Stimulated activated naive B cell treated with anti-CD40 and anti-IgM and Interleukin-4, amounts not matched to agents 10 μg/mL and 1 μg/mL and 100 μg/mL, for 72 hours (primary cell): ENCODE results near the gene RASGRF2.

Experiments used
- ATAC-seq, 2 donors: fragments of 150-1000 bp; cut with Tn5 transposase; replicated peaks; 2 replicates each; pipeline ENCODE4 v1.10.0; 2021; ENCODE audit warnings: moderate library complexity in 1 of 2
- DNase-seq: peaks from one replicate; pipeline ENCODE4 v3.0.0; 2021
- H3K27ac Mint-ChIP-seq: one replicate; pipeline ENCODE4 v1.8.0; 2022; ENCODE audit warnings: mild to moderate bottlenecking, mixed read lengths
- H3K27me3 Mint-ChIP-seq, 2 donors: one replicate each; pipeline ENCODE4 v1.8.0; 2022; ENCODE audit warnings: mixed read lengths in 2 of 2
- H3K36me3 Mint-ChIP-seq, 2 donors: one replicate each; pipeline ENCODE4 v1.8.0; 2022; ENCODE audit warnings: mixed read lengths in 2 of 2, mild to moderate bottlenecking in 1 of 2
- H3K4me1 Mint-ChIP-seq, 2 donors: one replicate each; pipeline ENCODE4 v1.8.0; 2022; ENCODE audit warnings: mixed read lengths in 2 of 2, mild to moderate bottlenecking in 1 of 2
- H3K4me3 Mint-ChIP-seq, 2 donors: one replicate each; pipeline ENCODE4 v1.8.0; 2022; ENCODE audit warnings: mild to moderate bottlenecking in 2 of 2, mixed read lengths in 2 of 2, moderate library complexity in 1 of 2
- H3K9me3 Mint-ChIP-seq, 2 donors: one replicate each; pipeline ENCODE4 v1.8.0; 2022; ENCODE audit warnings: mixed read lengths in 2 of 2, mild to moderate bottlenecking in 1 of 2

Gene RASGRF2

DNA sequence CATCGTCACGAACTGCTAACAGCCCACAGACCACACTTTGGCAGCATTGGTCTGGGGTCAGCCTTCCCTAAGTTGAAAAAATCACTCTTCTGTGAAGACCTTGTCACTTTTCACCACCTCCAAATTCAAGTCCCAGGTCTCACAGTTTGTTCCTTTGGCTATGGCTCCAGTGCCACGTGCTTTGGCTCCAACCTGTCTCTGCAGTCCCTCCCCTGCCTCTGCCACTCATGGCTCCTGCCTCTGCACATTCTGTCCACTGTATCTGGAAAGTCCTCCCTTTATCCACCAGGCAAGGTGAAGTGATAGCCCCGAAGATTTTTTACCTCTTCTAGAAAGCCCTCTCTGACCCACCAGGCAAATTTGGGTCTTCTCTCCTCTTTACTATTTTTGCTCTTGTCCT lies 278.3 kb downstream of the RASGRF2 start:
- Mint-ChIP-seq H3K27me3 (peaks cover 0 to under 1% of the 10 kb centered on the region in 2 donors), H3K9me3 (peaks cover 3 to 6% of the 10 kb centered on the region in 2 donors), H3K4me3 (no peak overlapping the region), H3K36me3 (peaks cover 1 to 19% of the 10 kb centered on the region in 2 donors), H3K4me1 (peaks cover 7 to 9% of the 10 kb centered on the region in 2 donors), H3K27ac (no peak overlapping the region)
- ATAC-seq (no peak), DNase-seq (no peak)

DNA sequence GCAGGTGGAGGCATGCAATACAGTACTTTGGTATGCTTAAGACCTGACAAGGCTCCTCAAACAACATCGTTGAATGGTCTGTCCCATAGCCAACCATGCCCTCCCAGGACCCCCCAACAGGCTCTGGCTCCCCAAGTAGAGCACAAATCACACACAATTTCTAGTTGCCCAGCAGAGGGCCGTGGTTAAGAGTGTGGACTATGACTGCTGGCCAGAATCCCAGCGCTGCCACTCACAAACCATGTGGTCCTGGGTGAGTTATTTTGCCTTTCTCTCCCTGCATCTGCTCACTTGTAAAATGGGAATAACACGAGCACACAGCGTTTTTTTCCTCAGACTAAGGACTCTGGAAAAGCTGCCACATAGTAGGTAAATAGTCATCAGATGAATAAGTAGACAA lies 279.4 kb downstream of the RASGRF2 start:
- Mint-ChIP-seq H3K36me3 (peaks cover 1 to 19% of the 10 kb centered on the region in 2 donors), H3K27me3 (no peaks in the 10 kb centered on the region), H3K9me3 (peaks cover 3 to 6% of the 10 kb centered on the region in 2 donors), H3K27ac (no peak overlapping the region), H3K4me1 (peaks cover 6 to 9% of the 10 kb centered on the region in 2 donors), H3K4me3 (no peak overlapping the region)
- ATAC-seq (no peak), DNase-seq (no peak)

DNA sequence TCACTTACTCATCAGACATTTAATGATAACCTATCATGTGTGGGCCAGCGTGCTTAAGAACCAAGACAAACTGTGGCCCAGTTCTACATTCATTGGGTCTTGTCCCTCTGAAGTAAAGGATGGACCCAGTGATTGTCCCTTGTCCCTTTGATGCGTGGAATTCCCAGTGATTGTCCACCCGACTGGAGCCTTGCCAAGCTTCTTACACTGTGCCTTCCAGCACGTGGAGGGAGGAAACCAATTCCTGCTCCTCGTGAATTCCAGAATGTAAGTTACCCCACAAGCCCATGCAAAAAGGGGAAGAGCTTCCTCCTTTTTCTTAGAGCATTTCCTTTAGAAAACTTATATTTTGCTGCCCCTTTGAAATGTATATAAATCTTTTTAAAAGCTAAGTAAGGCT lies 280.8 kb downstream of the RASGRF2 start:
- peaks cover 3 to 15% of the 10 kb centered on the region in 2 donors for H3K36me3 Mint-ChIP-seq
- H3K4me1 Mint-ChIP-seq, result peaks cover 6 to 9% of the 10 kb centered on the region in 2 donors
- H3K9me3 Mint-ChIP-seq, result peaks cover 3 to 6% of the 10 kb centered on the region in 2 donors
- no peak for DNase-seq
- H3K4me3 Mint-ChIP-seq, result no peak overlapping the region
- H3K27ac Mint-ChIP-seq, result no peak overlapping the region
- no peaks in the 10 kb centered on the region for H3K27me3 Mint-ChIP-seq
- ATAC-seq, result no peak

DNA sequence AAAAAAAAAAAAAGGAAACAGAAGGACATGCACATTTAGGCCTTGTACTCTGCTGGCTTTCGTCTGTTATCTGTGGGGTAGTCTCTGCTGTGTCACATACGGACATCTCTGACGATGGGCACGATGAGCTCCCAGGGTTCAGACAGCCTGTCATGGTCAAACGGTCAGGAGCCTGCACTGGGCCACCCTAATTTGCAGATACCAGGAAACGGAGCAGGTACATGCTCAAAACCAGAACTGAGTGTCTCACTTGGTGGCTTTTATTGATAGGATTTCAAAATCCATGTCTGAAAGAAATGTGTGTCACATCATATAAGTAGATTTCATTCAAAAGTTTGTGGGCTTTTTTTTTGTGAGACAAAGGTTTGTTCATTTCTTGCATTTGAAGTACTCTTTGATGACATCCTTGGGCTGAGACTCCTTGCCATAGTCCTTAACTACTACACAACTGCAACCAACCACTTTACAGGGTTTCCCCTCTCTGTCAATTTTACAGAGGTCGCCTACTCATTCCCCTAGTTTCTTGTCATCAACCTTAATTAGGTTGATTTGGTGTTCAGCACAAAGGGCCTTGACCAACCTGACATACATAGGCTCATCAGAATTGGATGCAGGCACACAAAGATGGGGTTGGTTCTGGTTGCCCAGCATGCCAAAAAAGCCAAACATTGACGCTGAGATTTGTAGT lies 281.9 kb downstream of the RASGRF2 start:
- Mint-ChIP-seq H3K4me3 (no peak overlapping the region), H3K36me3 (peaks cover 4 to 15% of the 10 kb centered on the region in 2 donors), H3K4me1 (peaks cover 6 to 9% of the 10 kb centered on the region in 2 donors), H3K27me3 (no peaks in the 10 kb centered on the region), H3K9me3 (peaks cover 2 to 3% of the 10 kb centered on the region in 2 donors), H3K27ac (peak overlapping the region; percentile 62)
- peak in 1 of 2 donors; percentile 63 for ATAC-seq
- no peak for DNase-seq

DNA sequence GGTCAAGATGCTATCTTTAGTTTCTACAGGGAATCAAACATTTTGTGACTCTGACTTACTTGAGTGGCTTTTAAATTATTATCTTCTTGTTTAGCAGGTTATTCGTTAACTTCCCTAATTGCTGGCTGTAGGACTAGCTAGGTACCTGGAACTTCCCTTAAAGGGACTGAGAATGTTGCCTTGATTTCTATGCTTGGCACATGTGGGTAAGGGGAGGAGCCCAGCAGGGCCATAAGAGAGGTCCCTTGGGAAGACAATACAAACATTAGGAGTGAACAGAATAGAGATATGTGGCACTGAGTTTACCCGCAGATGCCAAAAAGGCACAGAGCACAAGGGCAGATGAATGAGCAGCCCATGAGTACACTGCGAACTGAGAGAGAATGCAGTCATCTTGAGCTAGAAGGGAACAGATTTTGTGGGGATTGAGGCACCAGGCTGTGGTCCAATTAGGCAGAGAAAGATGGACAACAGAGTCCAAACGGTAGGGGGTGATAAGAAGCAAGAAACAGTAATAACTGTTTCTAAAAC lies 282.8 kb downstream of the RASGRF2 start:
- H3K27me3 Mint-ChIP-seq, result no peaks in the 10 kb centered on the region
- no peak overlapping the region for H3K4me3 Mint-ChIP-seq
- peak overlapping the region; percentile 11 for H3K27ac Mint-ChIP-seq
- H3K9me3 Mint-ChIP-seq, result peaks cover 2 to 3% of the 10 kb centered on the region in 2 donors
- peaks cover 4 to 15% of the 10 kb centered on the region in 2 donors for H3K36me3 Mint-ChIP-seq
- peaks cover 6 to 9% of the 10 kb centered on the region in 2 donors for H3K4me1 Mint-ChIP-seq
- ATAC-seq (peak in 1 of 2 donors; percentile 45), DNase-seq (no peak)

DNA sequence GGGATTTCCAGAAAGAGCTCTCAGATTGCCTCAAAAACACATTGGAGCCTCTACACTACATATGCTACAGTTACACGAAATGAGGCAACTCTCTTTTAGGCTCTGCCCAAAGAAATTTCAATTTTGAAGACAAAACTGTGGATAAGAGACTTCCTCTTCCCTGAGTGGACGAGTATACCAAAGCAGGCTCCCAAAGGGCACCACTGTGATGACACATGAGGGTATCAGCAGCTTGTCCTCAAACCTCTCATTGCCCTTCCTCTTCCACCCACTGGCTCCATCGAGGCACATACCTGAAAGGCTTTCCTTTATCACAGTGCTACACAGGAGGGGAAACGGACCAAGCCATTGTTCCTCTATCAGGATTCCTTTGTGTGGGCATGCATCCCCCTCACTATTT lies 284.3 kb downstream of the RASGRF2 start:
- Mint-ChIP-seq H3K27me3 (no peaks in the 10 kb centered on the region), H3K36me3 (peaks cover 4 to 12% of the 10 kb centered on the region in 2 donors), H3K4me3 (no peak overlapping the region), H3K4me1 (peaks cover 6 to 9% of the 10 kb centered on the region in 2 donors), H3K27ac (no peak overlapping the region), H3K9me3 (no peaks in the 10 kb centered on the region)
- DNase-seq (no peak), ATAC-seq (no peak)

DNA sequence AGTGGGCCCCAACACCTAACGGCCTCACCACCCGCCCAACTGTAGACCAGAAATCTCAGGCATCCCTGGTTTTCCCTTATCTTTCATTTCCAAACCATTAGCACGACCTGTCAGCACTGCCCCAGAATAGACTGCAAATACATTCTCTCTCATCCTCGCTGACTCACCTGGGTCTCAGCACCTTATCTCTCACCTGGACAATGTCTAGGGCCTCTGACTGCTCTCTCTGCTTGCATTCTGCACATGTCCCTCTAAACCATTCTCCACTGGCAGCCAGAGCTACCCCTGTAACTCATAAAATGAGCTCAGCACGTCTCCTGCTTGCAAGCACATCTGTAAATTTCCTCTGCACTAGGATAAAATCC lies 285.7 kb downstream of the RASGRF2 start:
- Mint-ChIP-seq H3K9me3 (peaks cover 5 to 6% of the 10 kb centered on the region in 2 donors), H3K36me3 (peaks cover 14 to 21% of the 10 kb centered on the region in 2 donors), H3K4me3 (no peak overlapping the region), H3K4me1 (peaks cover 6 to 9% of the 10 kb centered on the region in 2 donors), H3K27me3 (no peaks in the 10 kb centered on the region), H3K27ac (no peak overlapping the region)
- DNase-seq, result no peak
- ATAC-seq, result no peak

DNA sequence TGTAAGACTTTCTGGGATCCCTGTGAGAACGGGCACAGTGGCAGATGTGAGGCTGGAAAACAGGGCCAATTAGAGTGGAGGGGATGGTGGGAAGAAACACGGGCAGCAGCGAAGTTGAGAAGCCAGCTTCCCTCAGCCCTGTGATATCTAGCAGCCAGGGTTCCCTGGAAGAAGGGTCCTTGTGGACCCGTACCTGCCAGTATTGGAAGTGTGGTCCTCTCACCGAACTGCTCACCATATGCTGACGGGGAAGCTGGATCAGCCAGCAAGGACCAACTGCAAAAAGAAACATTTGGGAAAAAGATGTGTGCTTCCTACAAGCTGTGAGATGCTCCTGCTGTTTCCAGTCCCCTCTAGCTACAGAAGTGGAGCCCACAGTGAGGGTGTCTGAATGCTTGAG lies 286.5 kb downstream of the RASGRF2 start:
- DNase-seq, result no peak
- Mint-ChIP-seq H3K36me3 (peaks cover 13 to 24% of the 10 kb centered on the region in 2 donors), H3K4me1 (peaks cover 6 to 9% of the 10 kb centered on the region in 2 donors), H3K27ac (no peak overlapping the region), H3K4me3 (no peak overlapping the region), H3K9me3 (peaks cover 5 to 6% of the 10 kb centered on the region in 2 donors), H3K27me3 (no peaks in the 10 kb centered on the region)
- ATAC-seq, result no peak

DNA sequence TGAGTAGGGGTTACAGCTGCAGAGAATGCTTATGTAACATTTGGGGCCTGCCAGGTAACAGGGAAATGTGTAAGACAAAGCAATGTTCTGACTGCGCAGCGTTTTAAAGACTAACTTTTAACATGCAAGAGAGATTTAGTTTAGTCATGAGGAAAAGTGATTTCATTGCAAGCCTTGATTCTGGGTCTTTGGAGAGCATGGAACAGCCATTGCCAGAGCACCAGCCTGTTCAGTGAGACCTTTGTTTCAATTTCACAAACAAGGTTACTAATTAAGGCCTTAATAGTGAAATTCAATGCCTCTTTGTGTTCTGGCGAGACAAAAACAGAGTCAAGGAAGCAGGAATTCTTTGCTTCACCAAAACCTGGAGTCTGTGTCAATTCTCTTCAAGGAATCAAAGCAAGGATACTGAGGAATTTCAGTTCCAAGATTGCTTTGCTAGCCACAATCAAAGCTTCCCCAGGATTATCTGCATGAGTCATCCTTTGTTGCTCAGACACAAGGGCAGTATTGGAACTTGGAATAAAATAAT lies 287.3 kb downstream of the RASGRF2 start:
- no peak overlapping the region for H3K27ac Mint-ChIP-seq
- peaks cover 5 to 6% of the 10 kb centered on the region in 2 donors for H3K9me3 Mint-ChIP-seq
- H3K4me1 Mint-ChIP-seq, result peaks cover 4 to 6% of the 10 kb centered on the region in 2 donors
- peaks cover 13 to 27% of the 10 kb centered on the region in 2 donors for H3K36me3 Mint-ChIP-seq
- ATAC-seq (no peak), DNase-seq (no peak)
- H3K4me3 Mint-ChIP-seq, result no peak overlapping the region
- no peaks in the 10 kb centered on the region for H3K27me3 Mint-ChIP-seq

DNA sequence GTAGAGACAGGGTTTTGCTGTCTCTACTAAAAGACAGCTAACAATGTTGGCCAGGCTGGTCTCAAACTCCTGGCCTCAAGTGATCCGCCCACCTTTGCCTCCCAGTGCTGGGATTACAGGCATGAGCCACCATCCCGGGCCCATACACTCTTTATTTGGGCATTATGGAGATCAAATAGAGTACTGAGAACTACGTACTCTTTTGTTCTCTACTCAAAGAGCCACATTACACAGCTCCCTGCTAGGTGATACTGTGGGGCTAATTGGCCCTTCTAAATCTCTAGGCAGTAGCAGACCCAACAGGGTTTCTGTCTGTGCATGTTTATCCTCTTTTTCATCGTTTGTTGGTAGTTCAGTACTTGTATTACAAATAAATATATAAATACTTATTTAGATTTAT lies 289.1 kb downstream of the RASGRF2 start:
- Mint-ChIP-seq H3K36me3 (peaks cover 14 to 41% of the 10 kb centered on the region in 2 donors), H3K9me3 (peaks cover 5 to 6% of the 10 kb centered on the region in 2 donors), H3K27me3 (no peaks in the 10 kb centered on the region), H3K27ac (no peak overlapping the region), H3K4me1 (no peaks in the 10 kb centered on the region), H3K4me3 (no peak overlapping the region)
- DNase-seq (no peak), ATAC-seq (no peak)

DNA sequence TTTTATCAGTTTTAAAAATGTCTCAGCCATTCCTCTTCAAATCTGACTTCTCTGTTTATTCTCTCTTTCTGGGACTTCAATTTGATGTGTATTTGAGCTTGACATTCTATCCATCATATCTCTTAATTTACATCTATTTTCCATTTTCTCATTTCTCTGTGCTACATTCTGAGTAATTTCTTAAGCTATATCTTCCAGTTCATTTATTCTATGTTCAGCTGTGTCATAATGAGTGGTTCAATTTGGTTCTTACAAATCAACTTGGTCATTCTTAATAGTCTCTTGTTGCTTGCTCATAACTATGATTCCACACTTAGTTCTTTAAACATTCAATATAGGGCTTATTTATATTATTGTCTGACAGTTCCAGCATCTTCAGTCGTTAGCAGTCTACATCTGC lies 289.8 kb downstream of the RASGRF2 start:
- H3K27me3 Mint-ChIP-seq, result no peaks in the 10 kb centered on the region

DNA sequence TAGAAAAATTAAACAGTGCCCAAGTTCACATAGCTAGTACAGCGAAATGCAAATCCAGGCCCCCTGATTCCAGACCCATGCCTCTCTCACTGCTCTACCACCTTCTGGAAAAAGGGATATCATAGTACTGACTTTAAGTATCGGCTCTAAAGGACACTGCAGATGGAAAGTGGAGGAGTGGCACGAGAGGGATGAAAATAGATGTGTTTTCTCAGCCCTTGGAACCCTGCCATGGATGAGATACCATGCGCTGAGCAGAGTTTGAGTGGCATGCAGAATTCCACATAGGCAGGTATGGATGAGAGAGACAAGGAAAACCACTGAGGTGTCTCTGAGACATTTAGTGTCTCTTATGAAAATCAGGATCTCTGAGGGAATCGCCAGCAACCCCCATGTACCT lies 291.8 kb downstream of the RASGRF2 start:
- Mint-ChIP-seq H3K36me3 (peaks cover 19 to 44% of the 10 kb centered on the region in 2 donors), H3K27me3 (no peaks in the 10 kb centered on the region), H3K4me3 (no peak overlapping the region), H3K4me1 (peaks cover 0 to 3% of the 10 kb centered on the region in 2 donors), H3K9me3 (peaks cover 5 to 6% of the 10 kb centered on the region in 2 donors), H3K27ac (no peak overlapping the region)
- ATAC-seq (no peak), DNase-seq (no peak)

More for the DNA sequence above, 289.8 kb downstream of the RASGRF2 start:
- Mint-ChIP-seq H3K27ac (no peak overlapping the region), H3K9me3 (peaks cover 5 to 6% of the 10 kb centered on the region in 2 donors), H3K4me3 (no peak overlapping the region), H3K4me1 (peaks cover 0 to 3% of the 10 kb centered on the region in 2 donors), H3K36me3 (peaks cover 19 to 47% of the 10 kb centered on the region in 2 donors)
- DNase-seq (no peak), ATAC-seq (no peak)

DNA sequence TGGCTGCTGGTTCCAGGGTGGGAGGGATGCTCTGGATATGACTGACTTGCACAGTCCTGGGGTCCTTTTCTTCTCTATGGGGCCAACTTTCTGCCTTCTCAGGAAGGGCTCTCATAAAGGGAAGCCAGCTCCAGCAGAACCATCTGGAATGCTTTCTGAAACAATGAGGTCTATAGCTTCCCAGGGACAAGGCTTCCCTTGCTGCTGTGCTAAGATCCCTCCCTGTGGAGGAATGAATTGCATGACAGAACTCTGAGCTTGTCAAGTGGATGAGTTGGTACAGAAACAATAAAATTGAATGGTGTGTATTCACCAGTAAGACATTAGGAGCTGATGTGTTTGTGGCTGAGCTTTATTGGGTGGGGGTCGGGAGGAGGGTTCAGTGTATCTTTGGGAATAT lies 292.7 kb downstream of the RASGRF2 start:
- Mint-ChIP-seq H3K4me3 (no peak overlapping the region), H3K27me3 (no peaks in the 10 kb centered on the region), H3K4me1 (peaks cover 0 to 3% of the 10 kb centered on the region in 2 donors), H3K36me3 (peaks cover 23 to 47% of the 10 kb centered on the region in 2 donors), H3K9me3 (peaks cover 5 to 6% of the 10 kb centered on the region in 2 donors), H3K27ac (no peak overlapping the region)
- no peak for ATAC-seq
- no peak for DNase-seq

DNA sequence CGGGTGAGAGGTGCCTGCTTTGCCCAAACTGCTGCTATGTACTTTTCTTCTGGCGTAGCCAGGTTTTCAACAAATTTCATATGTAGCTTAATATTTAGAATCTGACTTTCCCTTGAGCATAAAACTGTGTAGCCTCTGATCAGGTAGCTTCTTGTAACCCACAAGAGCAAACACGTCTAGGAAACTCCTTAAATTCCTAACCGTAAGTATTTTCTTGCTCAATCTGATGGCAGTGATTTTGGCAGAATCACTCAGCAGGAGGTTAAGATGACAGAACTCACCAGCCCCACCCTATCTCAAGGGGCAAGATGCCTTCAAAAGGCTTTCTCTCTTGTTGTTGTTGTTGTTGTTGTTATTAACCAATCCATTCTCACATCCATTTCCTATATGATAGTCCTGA lies 293.7 kb downstream of the RASGRF2 start:
- H3K27me3 Mint-ChIP-seq, result no peaks in the 10 kb centered on the region
- peaks cover 23 to 52% of the 10 kb centered on the region in 2 donors for H3K36me3 Mint-ChIP-seq
- ATAC-seq (no peak), DNase-seq (no peak)
- H3K27ac Mint-ChIP-seq, result no peak overlapping the region
- H3K9me3 Mint-ChIP-seq, result peaks cover 5 to 6% of the 10 kb centered on the region in 2 donors
- H3K4me1 Mint-ChIP-seq, result peaks cover 6% of the 10 kb centered on the region in 2 donors
- H3K4me3 Mint-ChIP-seq, result no peak overlapping the region
